ENCODE measurements around the gene KCNJ9.

Gene KCNJ9

GRCh38 chr1:160076295-160076694 is 5.0 kb upstream of the KCNJ9 start:
- H3K27me3 ChIP-seq = peaks cover 71% of the 10 kb centered on the region
- H3K4me3 ChIP-seq (ENCODE audit: low read depth, low read length) = no peak overlapping the region
- no peak for DNase-seq
- H3K9me3 ChIP-seq = no peaks in the 10 kb centered on the region; the same call in 1 of the 2 replicates
- H3K4me1 ChIP-seq = no peaks in the 10 kb centered on the region
- no peaks in the 10 kb centered on the region for H3K36me3 ChIP-seq
- no peak for TF ChIP-seq CTCF (IDR thresholded peaks at IDR 0.05; ENCODE audit: low read depth, low read length)

DNA sequence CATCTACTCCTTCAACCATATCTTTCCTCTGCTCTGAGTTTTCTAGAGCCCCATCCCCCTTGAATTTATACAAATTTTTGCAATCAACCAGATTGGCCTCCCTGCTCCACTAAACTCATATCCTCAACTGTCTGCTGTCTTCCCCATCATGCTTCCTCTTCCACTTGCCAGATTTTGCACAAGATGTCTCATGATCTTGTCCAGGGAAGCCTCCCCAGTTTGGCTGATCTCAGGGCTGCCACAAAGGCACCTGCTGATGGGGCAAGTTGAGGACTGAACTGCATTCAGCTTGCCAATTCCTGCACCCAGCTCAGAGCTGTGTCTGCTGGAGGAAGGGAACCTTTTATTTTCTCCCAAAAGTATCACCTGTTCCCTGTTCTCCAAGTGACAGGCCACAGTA is 3.9 kb upstream of the KCNJ9 start:
- peaks cover 71% of the 10 kb centered on the region for H3K27me3 ChIP-seq
- H3K36me3 ChIP-seq = no peaks in the 10 kb centered on the region
- no peaks in the 10 kb centered on the region; the same call in 1 of the 2 replicates for H3K9me3 ChIP-seq
- no peak for DNase-seq
- TF ChIP-seq CTCF (IDR thresholded peaks at IDR 0.05; ENCODE audit: low read depth, low read length) = no peak
- H3K4me3 ChIP-seq (ENCODE audit: low read depth, low read length) = no peak overlapping the region
- no peaks in the 10 kb centered on the region for H3K4me1 ChIP-seq

DNA sequence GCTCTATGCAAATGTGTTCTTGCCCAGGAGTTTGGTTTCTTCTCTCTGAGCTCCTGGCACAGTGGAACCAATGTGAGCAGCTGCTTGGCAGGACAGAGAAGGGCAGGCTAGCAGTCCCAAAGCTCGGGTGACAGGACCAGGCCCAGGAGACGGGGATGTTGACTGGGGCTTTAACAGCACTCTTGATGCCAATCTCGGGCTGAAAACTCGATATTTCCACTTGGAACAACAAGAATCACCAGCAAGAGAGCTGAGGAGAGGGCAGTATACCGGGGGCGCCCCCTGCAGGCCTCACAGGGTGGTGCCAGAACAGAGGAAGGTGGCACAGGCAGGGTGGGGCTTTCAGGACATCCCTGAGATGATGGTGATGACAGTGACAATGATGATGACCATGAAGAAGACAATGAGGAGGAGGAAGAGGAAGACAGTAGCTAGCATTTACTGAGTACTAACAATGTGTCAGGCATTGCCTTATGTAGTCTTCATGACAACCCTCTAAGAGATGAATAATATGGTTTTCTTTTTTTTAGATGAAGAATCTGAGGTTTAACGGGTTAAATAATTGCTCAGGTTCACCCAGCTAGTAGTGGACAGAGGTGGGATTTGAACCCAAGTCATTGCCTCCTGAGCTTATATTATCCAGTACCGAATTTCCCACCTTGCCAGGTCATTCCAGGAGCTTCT is 2.7 kb upstream of the KCNJ9 start:
- no peaks in the 10 kb centered on the region; the same call in 1 of the 2 replicates for H3K9me3 ChIP-seq
- no peaks in the 10 kb centered on the region for H3K4me1 ChIP-seq
- peak; percentile 90 for TF ChIP-seq CTCF (IDR thresholded peaks at IDR 0.05; ENCODE audit: low read depth, low read length)
- H3K36me3 ChIP-seq = no peaks in the 10 kb centered on the region
- H3K27me3 ChIP-seq = peaks cover 81% of the 10 kb centered on the region
- H3K4me3 ChIP-seq (ENCODE audit: low read depth, low read length) = no peak overlapping the region
- DNase-seq = peak; percentile 59

DNA sequence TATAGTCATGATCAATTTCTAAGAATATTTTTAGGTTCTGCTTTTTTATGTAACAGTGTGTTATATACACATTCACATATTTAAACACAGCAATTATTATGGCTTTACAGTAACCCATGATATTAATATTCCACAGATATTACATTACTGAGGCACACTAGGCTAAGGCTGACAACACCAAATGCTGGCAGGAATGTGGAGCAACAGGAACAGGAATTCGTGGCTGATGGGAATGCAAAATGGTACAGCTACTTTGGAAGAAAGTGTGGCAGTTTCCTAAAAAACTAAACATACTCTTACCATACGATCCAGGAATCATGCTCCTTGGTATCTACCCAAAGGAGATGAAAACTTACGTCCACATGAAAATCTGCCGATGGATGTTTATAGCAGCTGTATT is 1.9 kb upstream of the KCNJ9 start:
- H3K4me3 ChIP-seq (ENCODE audit: low read depth, low read length) = no peak overlapping the region
- no peak for TF ChIP-seq CTCF (IDR thresholded peaks at IDR 0.05; ENCODE audit: low read depth, low read length)
- no peak for DNase-seq
- peaks cover 89% of the 10 kb centered on the region for H3K27me3 ChIP-seq
- H3K9me3 ChIP-seq = no peaks in the 10 kb centered on the region; the same call in 1 of the 2 replicates
- no peaks in the 10 kb centered on the region for H3K4me1 ChIP-seq
- H3K36me3 ChIP-seq = no peaks in the 10 kb centered on the region

GRCh38 chr1:160080381-160081100 is 797 bp upstream of the KCNJ9 start:
- Histone ChIP-seq H3K27me3 (peaks cover 81% of the 10 kb centered on the region), H3K36me3 (no peaks in the 10 kb centered on the region), H3K4me1 (no peaks in the 10 kb centered on the region), H3K9me3 (no peaks in the 10 kb centered on the region; the same call in 1 of the 2 replicates), H3K4me3 (ENCODE audit: low read depth, low read length) (no peak overlapping the region)
- no peak for DNase-seq
- TF ChIP-seq CTCF (IDR thresholded peaks at IDR 0.05; ENCODE audit: low read depth, low read length) = no peak

GRCh38 chr1:160082487-160082886 is 1.1 kb downstream of the KCNJ9 start:
- Histone ChIP-seq H3K27me3 (peaks cover 63% of the 10 kb centered on the region), H3K4me1 (no peaks in the 10 kb centered on the region), H3K4me3 (ENCODE audit: low read depth, low read length) (no peak overlapping the region), H3K36me3 (no peaks in the 10 kb centered on the region), H3K9me3 (no peaks in the 10 kb centered on the region)
- no peak for TF ChIP-seq CTCF (IDR thresholded peaks at IDR 0.05; ENCODE audit: low read depth, low read length)
- DNase-seq = no peak
